H1 (cell line): ENCODE measurements around the gene AHRR. TPM values are rescaled to one million over a fixed set of nuclear protein-coding genes. Genes with fewer than 3 reads are reported as not detected.

Source experiments
- CTCF ChIA-PET: fragments of 300-600 bp; sonication (Branson Sonifier 250); formaldehyde crosslinking; loops from one replicate; lab custom pipeline; 2021; ENCODE audit not compliant: partially characterized antibody; lab: Charles Lee
- POLR2A ChIA-PET: fragments of 300-600 bp; sonication (Branson Sonifier 250); formaldehyde crosslinking; loops from one replicate; lab custom pipeline; 2021; ENCODE audit warnings: inconsistent platforms; ENCODE audit not compliant: partially characterized antibody; lab: Charles Lee
- DNase-seq, 2 experiments: peaks; one replicate each; pipeline versions ENCODE4 v3.0.0 to v3.0.0-alpha.2; 2010 to 2022; ENCODE audit warnings: low spot score in 2 of 2, low read depth in 1 of 2, mixed read lengths in 1 of 2
- FAIRE-seq: peaks from 2 replicates; lab custom pipeline; 2011; peaks lifted over from hg19 to GRCh38; lab: Jason Lieb, UNC
- H2AFZ ChIP-seq: 2 replicates; pipeline ENCODE4 v1.8.1; 2012; ENCODE audit warnings: low read length, inconsistent platforms
- H2AK5ac ChIP-seq: 2 replicates; pipeline ENCODE4 v1.6.1; 2013; ENCODE audit warnings: low read depth, low read length
- H2BK120ac ChIP-seq: replicated peaks from 2 replicates; pipeline ENCODE3; 2013; ENCODE audit warnings: low read depth, low read length, inconsistent platforms
- H2BK12ac ChIP-seq: 2 replicates; pipeline ENCODE4 v1.6.1; 2013; ENCODE audit warnings: low read depth, low read length
- H2BK15ac ChIP-seq: 2 replicates; pipeline ENCODE4 v1.6.1; 2013; ENCODE audit warnings: low read length
- H2BK20ac ChIP-seq: 2 replicates; pipeline ENCODE4 v1.6.1; 2013; ENCODE audit warnings: low read length
- H2BK5ac ChIP-seq: 2 replicates; pipeline ENCODE4 v1.6.1; 2013; ENCODE audit warnings: low read depth, low read length
- H3K14ac ChIP-seq: 2 replicates; pipeline ENCODE4 v1.6.1; 2013; ENCODE audit warnings: inconsistent platforms; ENCODE audit not compliant: insufficient read length
- H3K18ac ChIP-seq: 2 replicates; pipeline ENCODE4 v1.6.1; 2013; ENCODE audit warnings: low read length; ENCODE audit errors: extremely low read depth
- H3K23ac ChIP-seq: 2 replicates; pipeline ENCODE4 v1.6.1; 2013; ENCODE audit warnings: inconsistent platforms; ENCODE audit not compliant: insufficient read length
- H3K23me2 ChIP-seq: 2 replicates; pipeline ENCODE4 v1.6.1; 2013; ENCODE audit warnings: low read depth, low read length
- H3K27ac ChIP-seq: 2 replicates; pipeline ENCODE4 v1.6.1; 2011; ENCODE audit warnings: low read depth, low read length, inconsistent platforms
- H3K27me3 ChIP-seq, 4 experiments: replicated peaks in 1 of 4; 1 replicate in 1 of 4; 2 replicates in 3 of 4; pipeline versions ENCODE4 v1.6.1 to v1.8.1; 2011 to 2013; ENCODE audit warnings: low read length in 3 of 4, mild to moderate bottlenecking in 3 of 4, inconsistent platforms in 2 of 4, mixed read lengths in 2 of 4, moderate library complexity in 1 of 4; ENCODE audit not compliant: control insufficient read depth in 3 of 4, insufficient read depth in 3 of 4; ENCODE audit errors: extremely low read depth in 1 of 4
- H3K36me3 ChIP-seq, 4 experiments: 2 replicates each; pipeline versions ENCODE4 v1.6.1 to v1.8.1; 2011 to 2013; ENCODE audit warnings: mild to moderate bottlenecking in 4 of 4, low read length in 3 of 4, moderate library complexity in 2 of 4, control low read depth in 1 of 4, inconsistent platforms in 1 of 4; ENCODE audit not compliant: insufficient read depth in 4 of 4, control insufficient read depth in 2 of 4
- H3K4ac ChIP-seq: replicated peaks from 2 replicates; pipeline ENCODE3; 2013; ENCODE audit warnings: low read length, low read depth, mixed read lengths, inconsistent platforms; ENCODE audit not compliant: insufficient read length
- H3K4me1 ChIP-seq, 4 experiments: replicated peaks in 1 of 4; 1 replicate in 1 of 4; 2 replicates in 3 of 4; pipeline versions ENCODE4 v1.6.1 to v1.8.1; 2011 to 2013; ENCODE audit warnings: low read length in 3 of 4, inconsistent platforms in 2 of 4, mixed read lengths in 1 of 4; ENCODE audit not compliant: insufficient read depth in 4 of 4, control insufficient read depth in 3 of 4
- H3K4me2 ChIP-seq, 2 experiments: 2 replicates each; pipeline versions ENCODE4 v1.6.1 to v1.8.1; 2011 to 2013; ENCODE audit warnings: low read depth in 2 of 2, low read length in 2 of 2, control low read depth in 1 of 2, inconsistent platforms in 1 of 2, mild to moderate bottlenecking in 1 of 2; ENCODE audit not compliant: insufficient read depth in 1 of 2
- H3K4me3 ChIP-seq, 4 experiments: fragments of 200-600, 300-600 bp in 1 of 4; sonication (generic), shearing (Covaris generic), sonication (Bioruptor Twin) in 1 of 4; 2 replicates each; pipeline versions ENCODE4 v1.5.1 to v1.8.1; 2011 to 2016; ENCODE audit warnings: low read length in 4 of 4, low read depth in 3 of 4, control low read depth in 2 of 4, inconsistent platforms in 2 of 4, mild to moderate bottlenecking in 2 of 4, mixed read lengths in 1 of 4, moderate library complexity in 1 of 4; ENCODE audit not compliant: insufficient read depth in 2 of 4; ENCODE audit errors: extremely low read depth in 1 of 4
- H3K56ac ChIP-seq: replicated peaks from 2 replicates; pipeline ENCODE3; 2013; ENCODE audit warnings: low read depth, mild to moderate bottlenecking, mixed read lengths, low read length, inconsistent platforms; ENCODE audit not compliant: insufficient read length
- H3K79me1 ChIP-seq: 2 replicates; pipeline ENCODE4 v1.6.1; 2013; ENCODE audit warnings: low read depth, low read length, control low read depth
- H3K79me2 ChIP-seq, 2 experiments: 2 replicates each; pipeline versions ENCODE4 v1.6.1 to v1.8.1; 2012 to 2013; ENCODE audit warnings: low read length in 2 of 2, mild to moderate bottlenecking in 2 of 2, inconsistent platforms in 1 of 2; ENCODE audit not compliant: insufficient read depth in 2 of 2, control insufficient read depth in 1 of 2
- H3K9ac ChIP-seq, 4 experiments: replicated peaks in 1 of 4; 1 replicate in 1 of 4; 2 replicates in 3 of 4; pipeline versions ENCODE4 v1.6.1 to v1.8.1; 2011 to 2013; ENCODE audit warnings: low read depth in 3 of 4, low read length in 3 of 4, control low read depth in 2 of 4, mild to moderate bottlenecking in 2 of 4, moderate library complexity in 2 of 4, inconsistent platforms in 1 of 4; ENCODE audit errors: extremely low read depth in 1 of 4
- H3K9me3 ChIP-seq, 2 experiments: 2 replicates each; pipeline versions ENCODE4 v1.6.1 to v1.8.1; 2012 to 2013; ENCODE audit warnings: mild to moderate bottlenecking in 2 of 2, moderate library complexity in 2 of 2, control low read depth in 1 of 2, inconsistent platforms in 1 of 2, low read depth in 1 of 2, low read length in 1 of 2, mixed read lengths in 1 of 2; ENCODE audit not compliant: insufficient read depth in 2 of 2
- H4K20me1 ChIP-seq, 2 experiments: replicated peaks in 1 of 2; 2 replicates each; pipeline versions ENCODE3 to v1.8.1; 2011 to 2013; ENCODE audit warnings: inconsistent platforms in 2 of 2, low read length in 2 of 2, mild to moderate bottlenecking in 1 of 2; ENCODE audit not compliant: insufficient read depth in 2 of 2, control insufficient read depth in 1 of 2
- H4K5ac ChIP-seq: 2 replicates; pipeline ENCODE4 v1.6.1; 2013; ENCODE audit warnings: low read length, low read depth, mixed read lengths, inconsistent platforms; ENCODE audit not compliant: insufficient read length
- H4K8ac ChIP-seq: 2 replicates; pipeline ENCODE4 v1.8.0; 2013; ENCODE audit warnings: mild to moderate bottlenecking, moderate library complexity, low read length, inconsistent platforms; ENCODE audit not compliant: insufficient read depth; ENCODE audit errors: extremely low read depth
- H4K91ac ChIP-seq: replicated peaks from 2 replicates; pipeline ENCODE3; 2013; ENCODE audit warnings: low read length, mixed read lengths, inconsistent platforms; ENCODE audit not compliant: insufficient read length
- ASH2L ChIP-seq: fragments of 200-600, 300-600 bp; sonication (generic); IDR thresholded peaks from one replicate; pipeline ENCODE4 v1.7.1; 2017; ENCODE audit warnings: low read length
- CEBPB ChIP-seq: IDR thresholded peaks from 2 replicates; pipeline ENCODE4 v1.6.1; 2012; ENCODE audit warnings: low read depth, low read length
- E2F6 ChIP-seq: IDR thresholded peaks from 2 replicates; pipeline ENCODE4 v1.6.1; 2012; ENCODE audit warnings: inconsistent platforms
- EP300 ChIP-seq, 2 experiments: IDR thresholded peaks; 1 replicate in 1 of 2; 2 replicates in 1 of 2; pipeline ENCODE4 v1.6.1; 2011 to 2012; ENCODE audit warnings: low read depth in 2 of 2, low read length in 2 of 2, mild to moderate bottlenecking in 2 of 2, borderline replicate concordance in 1 of 2, inconsistent platforms in 1 of 2, moderate library complexity in 1 of 2
- FOSL1 ChIP-seq: IDR thresholded peaks from 2 replicates; pipeline ENCODE4 v1.6.1; 2011; ENCODE audit warnings: mild to moderate bottlenecking, low read depth, low read length, moderate library complexity; ENCODE audit not compliant: insufficient read depth
- HDAC6 ChIP-seq: IDR thresholded peaks from one replicate; pipeline ENCODE4 v1.7.1; 2012; ENCODE audit warnings: low read depth, mild to moderate bottlenecking, inconsistent platforms, low read length, moderate library complexity
- RAD21 ChIP-seq, 2 experiments: IDR thresholded peaks in 1 of 2; conservative IDR thresholded peaks in 1 of 2; 2 replicates each; pipeline ENCODE4 v1.6.1; 2011; ENCODE audit warnings: low read depth in 2 of 2, low read length in 2 of 2, improper control_type of control experiment in 1 of 2, inconsistent platforms in 1 of 2, mild to moderate bottlenecking in 1 of 2, moderate library complexity in 1 of 2
- SAP30 ChIP-seq: fragments of 300-600 bp; sonication (generic); IDR thresholded peaks from 2 replicates; pipeline ENCODE4 v1.7.1; 2012; ENCODE audit warnings: low read length, moderate library complexity, mild to moderate bottlenecking, inconsistent platforms; ENCODE audit not compliant: insufficient read depth, insufficient replicate concordance
- SIN3A ChIP-seq, 2 experiments: IDR thresholded peaks in 1 of 2; conservative IDR thresholded peaks in 1 of 2; 2 replicates each; pipeline ENCODE4 v1.6.1; 2011 to 2012; ENCODE audit warnings: low read length in 2 of 2, improper control_type of control experiment in 1 of 2, low read depth in 1 of 2, mild to moderate bottlenecking in 1 of 2
- SP1 ChIP-seq: IDR thresholded peaks from 2 replicates; pipeline ENCODE4 v1.6.1; 2011; ENCODE audit warnings: low read depth, low read length
- SP4 ChIP-seq: IDR thresholded peaks from 2 replicates; pipeline ENCODE4 v1.6.1; 2012; ENCODE audit warnings: low read length, inconsistent platforms
- SRF ChIP-seq: IDR thresholded peaks from 2 replicates; pipeline ENCODE4 v1.6.1; 2011; ENCODE audit warnings: mild to moderate bottlenecking, low read depth, low read length, moderate library complexity
- TBP ChIP-seq: IDR thresholded peaks from 2 replicates; pipeline ENCODE4 v1.6.1; 2011; ENCODE audit warnings: low read depth, low read length, improper control_type of control experiment
- polyA plus RNA-seq, 7 experiments: library from polyadenylated mRNA; depleted of rRNA in 3 of 7; stranded (reverse) in 5 of 7; unstranded in 2 of 7; fragments of >200 nt in 5 of 7; fragments of 200-250 nt in 2 of 7; gene quantifications; 1 replicate in 5 of 7; 2 replicates in 1 of 7; 4 replicates in 1 of 7; pipeline versions ENCODE4 v1.2.1 to v1.2.3, GENCODE V29; 2011 to 2013; ENCODE audit warnings: missing spikeins in 2 of 7, mixed read lengths in 2 of 7
- total RNA-seq: library from RNA; stranded (reverse); fragmentation: NEBNext Ultra II Directional; extraction: Animal tissue kit (Norgen Biotek cat#: 25700); gene quantifications from 2 replicates; pipeline ENCODE4 v1.2.1, GENCODE V29; 2021

Gene AHRR
- total and polyA plus RNA-seq, 2 of the 8 experiments (the other 6 are each of a cell fraction or from before 2014, with no cell fraction given): 0.41 to 0.80 TPM

- Histone ChIP-seq H3K79me2 (no peaks in the 10 kb centered on the region), H3K79me1 (no peaks in the 10 kb centered on the region), H2BK12ac (no peak overlapping the region), H4K91ac (no peak overlapping the region), H3K56ac (no peak overlapping the region), H3K23ac (no peak overlapping the region), H3K27ac (no peak overlapping the region), H3K23me2 (no peaks in the 10 kb centered on the region), H2AK5ac (no peak overlapping the region), H2AFZ (no peak overlapping the region), H3K18ac (no peak overlapping the region), H4K5ac (no peak overlapping the region), H3K9ac (no peak overlapping the region), H3K9me3 (no peaks in the 10 kb centered on the region), H4K8ac (no peak overlapping the region), H3K36me3 (no peaks in the 10 kb centered on the region), H3K4me3 (no peak overlapping the region), H2BK120ac (no peak overlapping the region), H3K4me1 (no peaks in the 10 kb centered on the region), H3K4me2 (no peak overlapping the region), H3K27me3 (peaks cover 0 to 3% (median 0%) of the 10 kb centered on the region in 4 experiments; a peak in 1 of 7 replicates), H2BK15ac (no peak overlapping the region), H3K4ac (no peak overlapping the region), H3K14ac (no peak overlapping the region), H4K20me1 (no peaks in the 10 kb centered on the region), H2BK20ac (no peak overlapping the region), H2BK5ac (no peak overlapping the region)
- no peak for DNase-seq
- FAIRE-seq: no peak
- POLR2A ChIA-PET: interaction anchor here (0.6 kb wide), 1 partner anchor 467 kb away, joined by 3 read pairs; no protein-coding TSS in a partner anchor
- CTCF ChIA-PET: interaction anchor here (0.8 to 3.6 kb wide), 4 partner anchors 10 to 48 kb away, joined by 3 to 11 read pairs (median 4); no protein-coding TSS in a partner anchor
- no peak for TF ChIP-seq E2F6
- TF ChIP-seq SAP30: no peak
- TF ChIP-seq SRF: no peak
- no peak for TF ChIP-seq TBP
- TF ChIP-seq RAD21 (IDR thresholded peaks at IDR 0.05 in 1 of 2, conservative IDR thresholded peaks at IDR 0.05 in 1 of 2; ENCODE audit: low read depth in 2 of 2, low read length in 2 of 2): no peak
- no peak for TF ChIP-seq FOSL1
- TF ChIP-seq SP4: no peak
- TF ChIP-seq SP1: no peak
- no peak for TF ChIP-seq ASH2L
- no peak for TF ChIP-seq EP300 (IDR thresholded peaks at IDR 0.05; ENCODE audit: borderline replicate concordance in 1 of 2, low read depth in 2 of 2, low read length in 2 of 2)
- no peak for TF ChIP-seq SIN3A (conservative IDR thresholded peaks at IDR 0.05 in 1 of 2, IDR thresholded peaks at IDR 0.05 in 1 of 2; ENCODE audit: low read depth in 1 of 2, low read length in 2 of 2)
- TF ChIP-seq CEBPB: no peak
- TF ChIP-seq HDAC6: no peak
Observed at GRCh38 chr5:383066-383465, 61.6 kb downstream of the AHRR start.
